BE2C (cell line): ENCODE measurements around the gene UFSP1. TPM values are rescaled to one million over a fixed set of nuclear protein-coding genes. Genes with fewer than 3 reads are reported as not detected.
"Not testable (repeated sequence)": the region's sequence is repeated elsewhere in the genome, so short reads cannot be mapped to it uniquely, and the experiment has no call there.

Experiments used
- DNase-seq: peaks from one replicate; pipeline ENCODE4 v3.0.0-alpha.2; 2020
- H3K27me3 ChIP-seq: fragments of 250-450 bp; sonication (Bioruptor Pico); 2 replicates; pipeline ENCODE4 v1.5.1; 2020; ENCODE audit warnings: mild to moderate bottlenecking
- H3K36me3 ChIP-seq: fragments of 250-450 bp; sonication (Bioruptor Pico); 2 replicates; pipeline ENCODE4 v1.5.1; 2020; ENCODE audit warnings: mild to moderate bottlenecking
- H3K4me1 ChIP-seq: fragments of 250-450 bp; sonication (Bioruptor Pico); 2 replicates; pipeline ENCODE4 v1.5.1; 2020
- H3K4me3 ChIP-seq: 2 replicates; pipeline ENCODE4 v1.5.1; 2011; ENCODE audit warnings: low read depth, low read length
- H3K9me3 ChIP-seq: fragments of 250-450 bp; sonication (Bioruptor Pico); 2 replicates; pipeline ENCODE4 v1.5.1; 2020
- polyA plus RNA-seq: library from polyadenylated mRNA; unstranded; fragments of >200 nt; gene quantifications from one replicate; pipeline ENCODE4 v1.2.1, GENCODE V29; 2012; ENCODE audit warnings: low read depth, missing spikeins; ENCODE audit not compliant: insufficient read length, insufficient read depth
- TF ChIP-seq, protein P1 (sequence below): IDR thresholded peaks from 2 replicates; pipeline ENCODE4 v1.5.1; 2012; ENCODE audit warnings: mild to moderate bottlenecking, low read depth, low read length

UFSP1 gene
- 28.6 TPM for polyA plus RNA-seq

- H3K27me3 ChIP-seq, result no peaks in the 10 kb centered on the region
- TF ChIP-seq, protein P1, sequence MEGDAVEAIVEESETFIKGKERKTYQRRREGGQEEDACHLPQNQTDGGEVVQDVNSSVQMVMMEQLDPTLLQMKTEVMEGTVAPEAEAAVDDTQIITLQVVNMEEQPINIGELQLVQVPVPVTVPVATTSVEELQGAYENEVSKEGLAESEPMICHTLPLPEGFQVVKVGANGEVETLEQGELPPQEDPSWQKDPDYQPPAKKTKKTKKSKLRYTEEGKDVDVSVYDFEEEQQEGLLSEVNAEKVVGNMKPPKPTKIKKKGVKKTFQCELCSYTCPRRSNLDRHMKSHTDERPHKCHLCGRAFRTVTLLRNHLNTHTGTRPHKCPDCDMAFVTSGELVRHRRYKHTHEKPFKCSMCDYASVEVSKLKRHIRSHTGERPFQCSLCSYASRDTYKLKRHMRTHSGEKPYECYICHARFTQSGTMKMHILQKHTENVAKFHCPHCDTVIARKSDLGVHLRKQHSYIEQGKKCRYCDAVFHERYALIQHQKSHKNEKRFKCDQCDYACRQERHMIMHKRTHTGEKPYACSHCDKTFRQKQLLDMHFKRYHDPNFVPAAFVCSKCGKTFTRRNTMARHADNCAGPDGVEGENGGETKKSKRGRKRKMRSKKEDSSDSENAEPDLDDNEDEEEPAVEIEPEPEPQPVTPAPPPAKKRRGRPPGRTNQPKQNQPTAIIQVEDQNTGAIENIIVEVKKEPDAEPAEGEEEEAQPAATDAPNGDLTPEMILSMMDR, result no peak
- peaks cover 7% of the 10 kb centered on the region; the same call in 1 of the 2 replicates for H3K4me1 ChIP-seq
- H3K36me3 ChIP-seq, result peaks cover 51% of the 10 kb centered on the region
- H3K4me3 ChIP-seq, result peak within 1 kb of the TSS; percentile 85
- no peak for DNase-seq
- no peaks in the 10 kb centered on the region for H3K9me3 ChIP-seq
These were observed at the start of gene UFSP1 for GRCh38 chr7:100888988-100889750. UFSP1 (minus strand) TSS chr7:100889715; CDS start chr7:100889271, 444 bp downstream.

GRCh38 chr7:100936167-100936566 lies 46.7 kb upstream of the UFSP1 start:
- not testable (repeated sequence) for DNase-seq, H3K4me3 ChIP-seq, H3K9me3 ChIP-seq, H3K4me1 ChIP-seq, H3K36me3 ChIP-seq
- H3K27me3 ChIP-seq, result peaks cover 16% of the 10 kb centered on the region

- not testable (repeated sequence) for H3K4me1 ChIP-seq, DNase-seq
These were observed 45.9 kb upstream of the UFSP1 start for GRCh38 chr7:100935381-100935780.

GRCh38 chr7:100933734-100934133 lies 44.2 kb upstream of the UFSP1 start:
- DNase-seq, result no peak
- H3K9me3 ChIP-seq, result no peaks in the 10 kb centered on the region
- H3K4me1 ChIP-seq, result no peaks in the 10 kb centered on the region
- TF ChIP-seq, protein P1, result no peak
- H3K4me3 ChIP-seq, result no peak overlapping the region
- peaks cover 26% of the 10 kb centered on the region for H3K27me3 ChIP-seq
- no peaks in the 10 kb centered on the region for H3K36me3 ChIP-seq

More at GRCh38 chr7:100935381-100935780, 45.9 kb upstream of the UFSP1 start:
- H3K27me3 ChIP-seq, result peaks cover 22% of the 10 kb centered on the region
- not testable (repeated sequence) for H3K9me3 ChIP-seq, H3K36me3 ChIP-seq, H3K4me3 ChIP-seq

DNA sequence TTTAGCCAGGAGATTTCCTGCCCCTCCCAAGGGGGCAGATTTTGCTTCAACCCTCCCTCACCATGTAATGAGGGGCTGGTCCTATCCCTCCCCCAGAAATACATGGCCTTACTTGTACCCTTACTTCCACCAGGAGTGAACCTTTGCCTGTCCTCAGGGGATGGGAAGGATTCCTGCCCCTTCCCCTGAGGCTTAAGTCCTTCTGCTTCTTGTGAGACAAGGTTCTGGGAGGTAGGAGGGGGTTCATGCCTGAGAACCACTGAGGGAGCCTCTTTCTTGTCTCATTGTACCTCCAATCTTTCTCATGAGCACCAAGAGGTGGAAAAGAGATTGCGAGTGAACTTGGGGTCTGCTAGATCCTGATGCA lies 40.3 kb upstream of the UFSP1 start:
- no peak overlapping the region for H3K4me3 ChIP-seq
- H3K9me3 ChIP-seq, result no peaks in the 10 kb centered on the region
- no peaks in the 10 kb centered on the region for H3K36me3 ChIP-seq
- no peak for DNase-seq
- no peaks in the 10 kb centered on the region for H3K4me1 ChIP-seq
- peaks cover 17% of the 10 kb centered on the region for H3K27me3 ChIP-seq
- TF ChIP-seq, protein P1, result no peak

- not testable (repeated sequence) for H3K4me3 ChIP-seq, DNase-seq, H3K36me3 ChIP-seq, H3K9me3 ChIP-seq, H3K4me1 ChIP-seq, H3K27me3 ChIP-seq
These were observed 34.1 kb upstream of the UFSP1 start for GRCh38 chr7:100923616-100924015.

GRCh38 chr7:100921039-100921438 lies 31.5 kb upstream of the UFSP1 start:
- H3K4me3 ChIP-seq, result no peak overlapping the region
- DNase-seq, result no peak
- no peaks in the 10 kb centered on the region for H3K36me3 ChIP-seq
- TF ChIP-seq, protein P1, result no peak
- H3K4me1 ChIP-seq, result no peaks in the 10 kb centered on the region
- H3K27me3 ChIP-seq, result no peaks in the 10 kb centered on the region
- no peaks in the 10 kb centered on the region for H3K9me3 ChIP-seq

- not testable (repeated sequence) for H3K36me3 ChIP-seq, DNase-seq
These were observed 30.4 kb upstream of the UFSP1 start for GRCh38 chr7:100919779-100920437.

GRCh38 chr7:100919335-100919734 lies 29.8 kb upstream of the UFSP1 start:
- not testable (repeated sequence) for H3K4me3 ChIP-seq, DNase-seq, H3K4me1 ChIP-seq, H3K36me3 ChIP-seq, H3K9me3 ChIP-seq, H3K27me3 ChIP-seq

More at GRCh38 chr7:100919779-100920437, 30.4 kb upstream of the UFSP1 start:
- not testable (repeated sequence) for H3K9me3 ChIP-seq, H3K4me3 ChIP-seq, H3K4me1 ChIP-seq, H3K27me3 ChIP-seq
